Endothelial cell (in vitro differentiated cells): Measurements from ENCODE around the gene SCLT1. TPM values are rescaled to one million over a fixed set of nuclear protein-coding genes. Genes with fewer than 3 reads are reported as not detected.

Source experiments
- DNase-seq: peaks from one replicate; pipeline ENCODE4 v3.0.0; 2021; ENCODE audit warnings: low spot score
- H3K27ac Mint-ChIP-seq: one replicate; pipeline ENCODE4 v1.8.0; 2021; ENCODE audit warnings: mixed read lengths, inconsistent platforms; ENCODE audit not compliant: unreplicated experiment
- H3K27me3 Mint-ChIP-seq: one replicate; pipeline ENCODE4 v1.8.0; 2021; ENCODE audit warnings: mild to moderate bottlenecking, moderate library complexity, mixed read lengths, inconsistent platforms; ENCODE audit not compliant: unreplicated experiment
- H3K36me3 Mint-ChIP-seq: one replicate; pipeline ENCODE4 v1.8.0; 2021; ENCODE audit warnings: mild to moderate bottlenecking, low read depth, mixed read lengths, inconsistent platforms; ENCODE audit not compliant: unreplicated experiment
- H3K4me1 Mint-ChIP-seq: one replicate; pipeline ENCODE4 v1.8.0; 2021; ENCODE audit warnings: mild to moderate bottlenecking, mixed read lengths, inconsistent platforms; ENCODE audit not compliant: unreplicated experiment
- H3K4me3 Mint-ChIP-seq: one replicate; pipeline ENCODE4 v1.8.0; 2021; ENCODE audit warnings: mild to moderate bottlenecking, mixed read lengths, inconsistent platforms; ENCODE audit not compliant: unreplicated experiment
- H3K9me3 Mint-ChIP-seq: one replicate; pipeline ENCODE4 v1.8.0; 2021; ENCODE audit warnings: mixed read lengths, inconsistent platforms; ENCODE audit not compliant: unreplicated experiment
- total RNA-seq: library from RNA; stranded (reverse); fragmentation: NEBNext Ultra II Directional; extraction: Animal tissue kit (Norgen Biotek cat#: 25700); gene quantifications from one replicate; pipeline ENCODE4 v1.2.1, GENCODE V29; 2021; ENCODE audit not compliant: unreplicated experiment
- TF ChIP-seq, protein P1 (sequence below): fragments of 200-600 bp; sonication (generic); IDR thresholded peaks from one replicate; pipeline ENCODE4 v1.5.0; 2021; ENCODE audit warnings: antibody characterized with exemption; ENCODE audit not compliant: unreplicated experiment

SCLT1 gene
- total RNA-seq, 1 donor from 2014 or later: 22.2 TPM

DNA sequence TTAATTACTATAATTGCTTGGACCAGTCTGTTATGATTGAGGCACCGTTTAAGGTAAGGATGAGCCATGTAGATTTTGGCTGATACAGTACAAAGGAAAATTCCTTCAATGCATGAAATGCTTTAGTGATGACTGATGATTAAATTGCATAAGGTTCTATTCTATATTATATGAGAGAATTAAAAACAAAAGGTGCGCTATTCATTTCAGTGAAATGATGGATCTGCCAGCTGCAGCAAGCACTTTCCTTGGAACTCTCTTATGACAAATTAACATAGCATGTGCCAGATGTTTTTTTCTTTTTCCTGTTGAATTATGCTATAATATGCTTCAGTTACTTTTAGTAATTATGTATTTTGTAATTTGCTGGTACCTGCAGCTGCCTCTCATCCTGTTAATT, 185.4 kb downstream of the SCLT1 start:
- Mint-ChIP-seq H3K4me1 (peaks cover 29% of the 10 kb centered on the region), H3K27ac (no peak overlapping the region), H3K27me3 (no peaks in the 10 kb centered on the region), H3K36me3 (no peaks in the 10 kb centered on the region), H3K9me3 (no peaks in the 10 kb centered on the region), H3K4me3 (no peak overlapping the region)
- TF ChIP-seq, protein P1, sequence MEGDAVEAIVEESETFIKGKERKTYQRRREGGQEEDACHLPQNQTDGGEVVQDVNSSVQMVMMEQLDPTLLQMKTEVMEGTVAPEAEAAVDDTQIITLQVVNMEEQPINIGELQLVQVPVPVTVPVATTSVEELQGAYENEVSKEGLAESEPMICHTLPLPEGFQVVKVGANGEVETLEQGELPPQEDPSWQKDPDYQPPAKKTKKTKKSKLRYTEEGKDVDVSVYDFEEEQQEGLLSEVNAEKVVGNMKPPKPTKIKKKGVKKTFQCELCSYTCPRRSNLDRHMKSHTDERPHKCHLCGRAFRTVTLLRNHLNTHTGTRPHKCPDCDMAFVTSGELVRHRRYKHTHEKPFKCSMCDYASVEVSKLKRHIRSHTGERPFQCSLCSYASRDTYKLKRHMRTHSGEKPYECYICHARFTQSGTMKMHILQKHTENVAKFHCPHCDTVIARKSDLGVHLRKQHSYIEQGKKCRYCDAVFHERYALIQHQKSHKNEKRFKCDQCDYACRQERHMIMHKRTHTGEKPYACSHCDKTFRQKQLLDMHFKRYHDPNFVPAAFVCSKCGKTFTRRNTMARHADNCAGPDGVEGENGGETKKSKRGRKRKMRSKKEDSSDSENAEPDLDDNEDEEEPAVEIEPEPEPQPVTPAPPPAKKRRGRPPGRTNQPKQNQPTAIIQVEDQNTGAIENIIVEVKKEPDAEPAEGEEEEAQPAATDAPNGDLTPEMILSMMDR: no peak
- DNase-seq: no peak

DNA sequence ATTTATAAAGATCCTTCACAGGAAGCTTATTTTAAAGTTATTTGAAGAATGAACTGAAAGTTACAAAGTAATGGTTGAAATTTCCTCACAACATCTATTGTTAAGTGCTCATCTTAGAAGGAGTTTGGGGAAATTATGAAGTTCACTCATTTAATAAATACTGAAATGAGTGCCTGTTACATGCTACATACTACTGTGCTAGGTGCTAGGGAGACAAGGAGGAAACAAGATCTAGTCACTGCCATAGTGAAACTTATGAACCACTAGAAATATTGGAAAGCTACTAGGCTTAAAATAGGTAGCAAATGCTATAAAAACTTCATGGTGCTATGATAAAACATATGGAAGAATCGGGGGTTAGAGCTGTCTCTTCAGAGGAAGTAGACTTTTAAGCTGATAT, 186.8 kb downstream of the SCLT1 start:
- H3K4me3 Mint-ChIP-seq: no peak overlapping the region
- peaks cover 2% of the 10 kb centered on the region for H3K36me3 Mint-ChIP-seq
- no peaks in the 10 kb centered on the region for H3K27me3 Mint-ChIP-seq
- no peak for DNase-seq
- peaks cover 24% of the 10 kb centered on the region for H3K4me1 Mint-ChIP-seq
- no peaks in the 10 kb centered on the region for H3K9me3 Mint-ChIP-seq
- TF ChIP-seq, protein P1: no peak
- H3K27ac Mint-ChIP-seq: peak overlapping the region; percentile 84

DNA sequence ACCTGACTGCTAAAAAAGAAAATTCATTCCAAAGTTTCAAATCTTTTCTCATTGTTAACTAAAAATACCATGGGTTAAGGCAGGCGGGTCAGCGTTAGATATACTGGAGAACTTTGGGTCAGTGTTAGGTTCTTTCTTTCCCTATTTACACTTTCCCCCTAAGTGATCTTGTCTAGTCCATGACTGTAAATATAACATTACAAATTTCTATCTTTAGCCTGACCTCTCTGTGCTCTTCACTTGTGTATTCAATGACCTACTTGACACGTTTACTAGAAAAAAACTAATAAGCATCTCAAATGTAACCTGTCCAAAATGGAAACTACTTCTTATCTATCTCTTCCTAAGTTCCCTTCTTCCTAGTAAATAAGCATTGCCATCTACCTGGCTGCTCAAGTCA, 188.5 kb downstream of the SCLT1 start:
- DNase-seq: no peak
- peaks cover 2% of the 10 kb centered on the region for H3K36me3 Mint-ChIP-seq
- H3K4me3 Mint-ChIP-seq: no peak overlapping the region
- no peaks in the 10 kb centered on the region for H3K9me3 Mint-ChIP-seq
- H3K27me3 Mint-ChIP-seq: no peaks in the 10 kb centered on the region
- H3K27ac Mint-ChIP-seq: no peak overlapping the region
- peaks cover 24% of the 10 kb centered on the region for H3K4me1 Mint-ChIP-seq
- TF ChIP-seq, protein P1: no peak

DNA sequence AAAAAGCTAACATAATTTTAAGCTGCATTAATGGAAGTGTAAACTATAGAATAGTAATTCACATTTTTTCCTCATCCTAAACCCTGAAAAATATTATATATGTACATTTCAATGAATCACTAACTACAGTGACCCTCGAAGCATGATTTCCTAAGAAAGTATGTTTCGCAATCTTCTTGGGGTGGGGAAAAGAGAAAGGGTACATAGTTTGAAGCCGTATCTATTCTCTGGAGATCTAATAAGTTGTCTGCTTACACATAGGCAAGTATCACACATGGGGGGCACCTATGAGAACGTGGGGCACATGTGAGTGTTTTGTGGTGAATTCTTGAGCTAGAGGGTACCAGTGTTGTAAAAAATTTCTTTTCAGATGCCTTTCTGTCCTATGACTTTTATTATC, 212.7 kb downstream of the SCLT1 start:
- Mint-ChIP-seq H3K27me3 (no peaks in the 10 kb centered on the region), H3K9me3 (no peaks in the 10 kb centered on the region), H3K4me3 (no peak overlapping the region), H3K4me1 (no peaks in the 10 kb centered on the region), H3K27ac (no peak overlapping the region), H3K36me3 (no peaks in the 10 kb centered on the region)
- no peak for DNase-seq
- TF ChIP-seq, protein P1: no peak

DNA sequence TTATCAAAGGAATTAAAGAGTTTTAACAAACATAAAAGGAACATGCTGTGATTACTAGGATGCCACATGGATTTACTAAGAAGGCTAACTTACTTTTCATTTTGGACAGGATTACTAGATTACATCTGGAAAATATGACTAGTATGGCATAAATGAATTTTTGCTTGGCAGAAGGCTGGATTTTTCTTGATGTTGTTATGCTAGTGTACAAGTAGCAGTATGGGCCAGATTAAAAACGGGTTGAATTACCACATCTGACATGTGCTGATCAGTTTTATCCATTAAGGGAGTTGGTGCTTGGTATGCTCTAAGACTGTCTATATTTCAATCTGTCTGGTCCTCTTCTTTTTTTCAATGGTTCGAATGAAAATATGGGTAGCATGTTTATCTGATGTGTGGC, 213.4 kb downstream of the SCLT1 start:
- Mint-ChIP-seq H3K36me3 (no peaks in the 10 kb centered on the region), H3K4me3 (no peak overlapping the region), H3K27ac (no peak overlapping the region), H3K9me3 (no peaks in the 10 kb centered on the region), H3K4me1 (no peaks in the 10 kb centered on the region), H3K27me3 (no peaks in the 10 kb centered on the region)
- DNase-seq: no peak
- TF ChIP-seq, protein P1: no peak
